Neural cell (in vitro differentiated cells): ENCODE data around the gene ABCA8.

Experiments
- CTCF ChIP-seq: fragments of 450-650 bp; IDR thresholded peaks from 2 replicates; pipeline ENCODE4 v1.5.1; 2014; ENCODE audit warnings: antibody characterized with exemption, mild to moderate bottlenecking, moderate library complexity; ENCODE audit not compliant: poor library complexity, severe bottlenecking
- EP300 ChIP-seq: fragments of 450-650 bp; conservative IDR thresholded peaks from 2 replicates; pipeline ENCODE4 v1.6.1; 2014; ENCODE audit warnings: antibody characterized with exemption, mild to moderate bottlenecking, moderate library complexity; ENCODE audit not compliant: poor library complexity, severe bottlenecking
- POLR2AphosphoS5 ChIP-seq: IDR thresholded peaks from 2 replicates; pipeline ENCODE4 v1.6.1; 2012
- RAD21 ChIP-seq: fragments of 450-650 bp; conservative IDR thresholded peaks from 2 replicates; pipeline ENCODE4 v1.6.1; 2014; ENCODE audit warnings: antibody characterized with exemption, mild to moderate bottlenecking, moderate library complexity
- REST ChIP-seq: IDR thresholded peaks from 2 replicates; pipeline ENCODE4 v1.6.1; 2012; ENCODE audit warnings: borderline replicate concordance
- TAF1 ChIP-seq: IDR thresholded peaks from 2 replicates; pipeline ENCODE4 v1.6.1; 2012; ENCODE audit warnings: low read depth

- TF ChIP-seq TAF1 (no peak), CTCF (no peak), REST (no peak), RAD21 (no peak), POLR2AphosphoS5 (no peak), EP300 (no peak)
Observed at GRCh38 chr17:68820476-68820824, 134.7 kb downstream of the ABCA8 start.
